HAP-1 (cell line): ENCODE data around the gene C12orf56.
"Not testable (repeated sequence)": the region's sequence is repeated elsewhere in the genome, so short reads cannot be mapped to it uniquely, and the experiment has no call there.

Experiments
- DNase-seq, 2 experiments: peaks; one replicate each; pipeline ENCODE4 v3.0.0-alpha.2; 2016 to 2020; ENCODE audit warnings: low spot score in 2 of 2
- H3K27me3 ChIP-seq: fragments of 250-450 bp; sonication (Bioruptor Pico); 2 replicates; pipeline ENCODE4 v1.5.1; 2020; ENCODE audit warnings: low read depth, mild to moderate bottlenecking, moderate library complexity
- H3K36me3 ChIP-seq: fragments of 250-450 bp; sonication (Bioruptor Pico); replicated peaks from 2 replicates; pipeline ENCODE4 v1.5.1; 2020; ENCODE audit warnings: mild to moderate bottlenecking
- H3K4me1 ChIP-seq: fragments of 250-450 bp; sonication (Bioruptor Pico); 2 replicates; pipeline ENCODE4 v1.5.1; 2020; ENCODE audit warnings: mild to moderate bottlenecking
- H3K4me3 ChIP-seq: fragments of 250-450 bp; sonication (Bioruptor Pico); 2 replicates; pipeline ENCODE4 v1.5.1; 2020; ENCODE audit warnings: mild to moderate bottlenecking, moderate library complexity
- H3K9me3 ChIP-seq: fragments of 250-450 bp; sonication (Bioruptor Pico); 2 replicates; pipeline ENCODE4 v1.5.1; 2020; ENCODE audit warnings: mild to moderate bottlenecking, moderate library complexity
- in situ Hi-C: fragments of 300-500 bp; cut with MboI; formaldehyde crosslinking; loops from 3 replicates; pipeline ENCODE4 v1.14.3; 2020; ENCODE audit warnings: low sequenced_read_pairs, inconsistent platforms, mixed read lengths

The C12orf56 gene

GRCh38 chr12:64319540-64320225 is 70.9 kb downstream of the C12orf56 start:
- not testable (repeated sequence) for H3K4me3 ChIP-seq, H3K36me3 ChIP-seq, H3K27me3 ChIP-seq

GRCh38 chr12:64318605-64319004 is 72.0 kb downstream of the C12orf56 start:
- Histone ChIP-seq H3K4me3 (no peak overlapping the region), H3K36me3 (no peaks in the 10 kb centered on the region), H3K9me3 (no peaks in the 10 kb centered on the region), H3K4me1 (peaks cover 4% of the 10 kb centered on the region), H3K27me3 (no peaks in the 10 kb centered on the region)
- peak in 1 of 2 experiments; percentile 10 for DNase-seq
- in situ Hi-C loops = no loop called here

More at GRCh38 chr12:64319540-64320225, 70.9 kb downstream of the C12orf56 start:
- H3K9me3 ChIP-seq, H3K4me1 ChIP-seq, DNase-seq, in situ Hi-C loops: not testable (repeated sequence)

- no peaks in the 10 kb centered on the region for H3K4me1 ChIP-seq
- no peaks in the 10 kb centered on the region; the same call in 1 of the 2 replicates for H3K27me3 ChIP-seq
- no peak for DNase-seq
- H3K4me3 ChIP-seq = no peak overlapping the region
- no peaks in the 10 kb centered on the region for H3K36me3 ChIP-seq
- no peaks in the 10 kb centered on the region for H3K9me3 ChIP-seq
- in situ Hi-C loops = no loop called here
These were observed 78.7 kb downstream of the C12orf56 start for GRCh38 chr12:64311877-64312276.

- H3K4me1 ChIP-seq = no peaks in the 10 kb centered on the region
- no peak overlapping the region for H3K4me3 ChIP-seq
- in situ Hi-C loops = no loop called here
- peaks cover 12% of the 10 kb centered on the region; the same call in 1 of the 2 replicates for H3K27me3 ChIP-seq
- no peaks in the 10 kb centered on the region for H3K9me3 ChIP-seq
- H3K36me3 ChIP-seq = no peaks in the 10 kb centered on the region
- DNase-seq = no peak
These were observed 86.0 kb downstream of the C12orf56 start for GRCh38 chr12:64304571-64304970.

GRCh38 chr12:64299628-64300027 is 90.9 kb downstream of the C12orf56 start:
- H3K9me3 ChIP-seq = no peaks in the 10 kb centered on the region
- DNase-seq = no peak
- H3K4me1 ChIP-seq = no peaks in the 10 kb centered on the region
- peaks cover 6% of the 10 kb centered on the region; the same call in 1 of the 2 replicates for H3K27me3 ChIP-seq
- in situ Hi-C loops = no loop called here
- H3K36me3 ChIP-seq = no peaks in the 10 kb centered on the region
- H3K4me3 ChIP-seq = no peak overlapping the region

- H3K27me3 ChIP-seq = peaks cover 2% of the 10 kb centered on the region; the same call in 1 of the 2 replicates
- no peaks in the 10 kb centered on the region for H3K4me1 ChIP-seq
- in situ Hi-C loops = no loop called here
- H3K9me3 ChIP-seq = no peaks in the 10 kb centered on the region
- DNase-seq = no peak
- H3K4me3 ChIP-seq = no peak overlapping the region
- no peaks in the 10 kb centered on the region for H3K36me3 ChIP-seq
These were observed 94.3 kb downstream of the C12orf56 start for GRCh38 chr12:64296301-64296700.

- no peaks in the 10 kb centered on the region for H3K9me3 ChIP-seq
- no peaks in the 10 kb centered on the region for H3K4me1 ChIP-seq
- no peak for DNase-seq
- H3K27me3 ChIP-seq = no peaks in the 10 kb centered on the region
- no peak overlapping the region for H3K4me3 ChIP-seq
- no peaks in the 10 kb centered on the region for H3K36me3 ChIP-seq
- in situ Hi-C loops = no loop called here
These were observed 96.7 kb downstream of the C12orf56 start for GRCh38 chr12:64293654-64294364.

GRCh38 chr12:64293174-64293573 is 97.4 kb downstream of the C12orf56 start:
- in situ Hi-C loops = not testable (repeated sequence)

GRCh38 chr12:64286521-64286920 is 104.0 kb downstream of the C12orf56 start:
- no peaks in the 10 kb centered on the region for H3K9me3 ChIP-seq
- no peak overlapping the region for H3K4me3 ChIP-seq
- no peaks in the 10 kb centered on the region for H3K36me3 ChIP-seq
- no peaks in the 10 kb centered on the region; the same call in 1 of the 2 replicates for H3K27me3 ChIP-seq
- no peak for DNase-seq
- H3K4me1 ChIP-seq = no peaks in the 10 kb centered on the region
- in situ Hi-C loops = no loop called here

More at GRCh38 chr12:64293174-64293573, 97.4 kb downstream of the C12orf56 start:
- not testable (repeated sequence) for H3K27me3 ChIP-seq, DNase-seq, H3K9me3 ChIP-seq, H3K4me1 ChIP-seq, H3K36me3 ChIP-seq, H3K4me3 ChIP-seq

- H3K36me3 ChIP-seq = no peaks in the 10 kb centered on the region
- H3K27me3 ChIP-seq = no peaks in the 10 kb centered on the region; the same call in 1 of the 2 replicates
- H3K4me3 ChIP-seq = no peak overlapping the region
- in situ Hi-C loops = no loop called here
- H3K4me1 ChIP-seq = no peaks in the 10 kb centered on the region
- no peak for DNase-seq
- H3K9me3 ChIP-seq = no peaks in the 10 kb centered on the region
These were observed 106.3 kb downstream of the C12orf56 start for GRCh38 chr12:64284256-64284655.

GRCh38 chr12:64278421-64278820 is 112.1 kb downstream of the C12orf56 start:
- no peak overlapping the region for H3K4me3 ChIP-seq
- in situ Hi-C loops = no loop called here
- no peaks in the 10 kb centered on the region for H3K36me3 ChIP-seq
- H3K27me3 ChIP-seq = no peaks in the 10 kb centered on the region
- no peak for DNase-seq
- H3K4me1 ChIP-seq = no peaks in the 10 kb centered on the region
- no peaks in the 10 kb centered on the region for H3K9me3 ChIP-seq

GRCh38 chr12:64273527-64274403 is 116.8 kb downstream of the C12orf56 start:
- peak in 1 of 2 experiments; percentile 62 for DNase-seq
- Histone ChIP-seq H3K4me1 (no peaks in the 10 kb centered on the region), H3K4me3 (no peak overlapping the region), H3K9me3 (no peaks in the 10 kb centered on the region), H3K27me3 (0 out of 2 replicates have a peak, but pooled peaks cover 2% of the 10 kb centered on the region), H3K36me3 (no peaks in the 10 kb centered on the region)
- in situ Hi-C loops = no loop called here

- in situ Hi-C loops = no loop called here
- H3K4me3 ChIP-seq = no peak overlapping the region
- no peaks in the 10 kb centered on the region for H3K4me1 ChIP-seq
- no peak for DNase-seq
- H3K9me3 ChIP-seq = no peaks in the 10 kb centered on the region
- peaks cover 2% of the 10 kb centered on the region; the same call in 1 of the 2 replicates for H3K27me3 ChIP-seq
- no peaks in the 10 kb centered on the region for H3K36me3 ChIP-seq
These were observed 120.1 kb downstream of the C12orf56 start for GRCh38 chr12:64270411-64270810.
